GM12878 (cell line): ENCODE measurements around the gene PPP2R3B. TPM values are rescaled to one million over a fixed set of nuclear protein-coding genes. Genes with fewer than 3 reads are reported as not detected.

Source experiments
- ATAC-seq: fragments of 200-7000 bp; cut with Tn5 transposase; 3 replicates; pipeline ENCODE4 v1.9.1; 2020; ENCODE audit warnings: mild to moderate bottlenecking, moderate library complexity
- BruUV-seq: library from RNA; stranded (reverse); fragments of 400-500 nt; replicated peaks from 2 replicates; lab custom pipeline; 2021; lab: Mats Ljungman, UMichigan
- CTCF ChIA-PET: fragments of 300-600 bp; sonication (Branson Sonifier 250); formaldehyde crosslinking; extraction: SDS; loops from one replicate; lab custom pipeline; 2021; ENCODE audit warnings: inconsistent platforms; lab: Yijun Ruan, JAX
- POLR2A ChIA-PET: fragments of 350-600 bp; formaldehyde crosslinking; extraction: SDS; loops from one replicate; lab custom pipeline; 2021; ENCODE audit warnings: inconsistent platforms; lab: Charles Lee
- RAD21 ChIA-PET: fragments of 300-600 bp; sonication (Branson Sonifier 250); formaldehyde crosslinking; loops from one replicate; lab custom pipeline; 2023; ENCODE audit warnings: antibody characterized with exemption; ENCODE audit not compliant: unreplicated experiment; lab: Charles Lee
- SMC1A ChIA-PET: fragments of 300-600 bp; sonication (Branson Sonifier 250); formaldehyde crosslinking; loops from one replicate; lab custom pipeline; 2023; ENCODE audit not compliant: unreplicated experiment, uncharacterized antibody; lab: Charles Lee
- DNase-seq: peaks from one replicate; pipeline ENCODE4 v3.0.0-alpha.2; 2011; ENCODE audit warnings: low read depth, low spot score
- FAIRE-seq: peaks from 3 replicates; lab custom pipeline; 2011; peaks lifted over from hg19 to GRCh38; lab: Jason Lieb, UNC
- H2AFZ ChIP-seq: 2 replicates; pipeline ENCODE4 v1.6.0; 2011; ENCODE audit warnings: low read depth, low read length, control low read depth; ENCODE audit not compliant: control insufficient read depth
- H3K27ac ChIP-seq: 2 replicates; pipeline ENCODE4 v1.5.1; 2011; ENCODE audit warnings: control low read depth; ENCODE audit not compliant: control insufficient read depth, insufficient read depth
- H3K27me3 ChIP-seq, 2 experiments: replicated peaks in 1 of 2; 2 replicates each; pipeline versions ENCODE4 v1.6.0 to v1.6.1; 2011; ENCODE audit warnings: low read length in 1 of 2; ENCODE audit not compliant: control insufficient read depth in 2 of 2, insufficient read depth in 2 of 2
- H3K36me3 ChIP-seq, 2 experiments: 2 replicates each; pipeline ENCODE4 v1.5.1; 2011; ENCODE audit warnings: low read length in 1 of 2; ENCODE audit not compliant: control insufficient read depth in 2 of 2, insufficient read depth in 2 of 2
- H3K4me1 ChIP-seq: 2 replicates; pipeline ENCODE4 v1.6.1; 2011; ENCODE audit warnings: mild to moderate bottlenecking, low read length, moderate library complexity, mixed read lengths; ENCODE audit not compliant: control insufficient read depth, insufficient read depth
- H3K4me2 ChIP-seq: 2 replicates; pipeline ENCODE4 v1.6.0; 2011; ENCODE audit warnings: control low read depth; ENCODE audit not compliant: control insufficient read depth, insufficient read depth
- H3K4me3 ChIP-seq: fragments of 200-600 bp; sonication (generic); 2 replicates; pipeline ENCODE4 v1.5.1; 2016
- H3K79me2 ChIP-seq: 2 replicates; pipeline ENCODE4 v1.6.0; 2011; ENCODE audit warnings: low read length; ENCODE audit not compliant: control insufficient read depth, insufficient read depth
- H3K9ac ChIP-seq: 2 replicates; pipeline ENCODE4 v1.8.0; 2011; ENCODE audit warnings: low read length, control low read depth, mixed read lengths; ENCODE audit not compliant: control insufficient read depth, insufficient read depth
- H3K9me3 ChIP-seq: replicated peaks from 3 replicates; pipeline ENCODE4 v1.5.1; 2011; ENCODE audit warnings: mild to moderate bottlenecking, low read length; ENCODE audit not compliant: control insufficient read depth, insufficient read depth
- H4K20me1 ChIP-seq: 2 replicates; pipeline ENCODE4 v1.6.0; 2011; ENCODE audit not compliant: control insufficient read depth, insufficient read depth
- BCL11A ChIP-seq: IDR thresholded peaks from 2 replicates; pipeline ENCODE4 v1.6.1; 2011; ENCODE audit warnings: low read depth, low read length
- CBX3 ChIP-seq: fragments of 200-600 bp; sonication (generic); IDR thresholded peaks from 2 replicates; pipeline ENCODE4 v1.6.1; 2016; ENCODE audit warnings: low read depth, borderline replicate concordance
- CUX1 ChIP-seq: IDR thresholded peaks from 2 replicates; pipeline ENCODE4 v1.6.1; 2012; ENCODE audit warnings: improper control_type of control experiment, low read depth, low read length; ENCODE audit not compliant: insufficient replicate concordance
- DPF2 ChIP-seq: fragments of 450-650 bp; IDR thresholded peaks from 2 replicates; pipeline ENCODE4 v1.6.1; 2017; ENCODE audit warnings: mild to moderate bottlenecking
- E2F8 ChIP-seq: fragments of 450-650 bp; IDR thresholded peaks from 2 replicates; pipeline ENCODE4 v1.6.1; 2018; ENCODE audit warnings: mild to moderate bottlenecking, low read depth, moderate library complexity; ENCODE audit not compliant: partially characterized antibody
- ETV6 ChIP-seq, 2 experiments: fragments of 450-650 bp in 1 of 2; IDR thresholded peaks in 1 of 2; conservative IDR thresholded peaks in 1 of 2; 2 replicates each; pipeline ENCODE4 v1.6.1; 2014; ENCODE audit warnings: antibody characterized with exemption in 1 of 2, borderline replicate concordance in 1 of 2, low read depth in 1 of 2, mild to moderate bottlenecking in 1 of 2, moderate library complexity in 1 of 2
- GABPA ChIP-seq: IDR thresholded peaks from 2 replicates; pipeline ENCODE4 v1.6.1; 2014; ENCODE audit warnings: antibody characterized with exemption, low read depth, mild to moderate bottlenecking, inconsistent platforms
- IKZF1 ChIP-seq: fragments of 450-650 bp; conservative IDR thresholded peaks from 2 replicates; pipeline ENCODE4 v1.6.1; 2017; ENCODE audit warnings: antibody characterized with exemption, mild to moderate bottlenecking
- MAX ChIP-seq: IDR thresholded peaks from 2 replicates; pipeline ENCODE4 v1.6.1; 2012; ENCODE audit warnings: low read depth, low read length, improper control_type of control experiment
- MYC ChIP-seq: IDR thresholded peaks from 2 replicates; pipeline ENCODE4 v1.6.1; 2011; ENCODE audit warnings: mild to moderate bottlenecking, low read length, moderate library complexity, inconsistent platforms; ENCODE audit not compliant: insufficient read depth, insufficient replicate concordance, insufficient read length, severe bottlenecking
- PML ChIP-seq: IDR thresholded peaks from 2 replicates; pipeline ENCODE4 v1.6.1; 2012; ENCODE audit warnings: low read length, inconsistent platforms
- POLR2A ChIP-seq: IDR thresholded peaks from 2 replicates; pipeline ENCODE4 v1.6.1; 2011; ENCODE audit warnings: low read depth, mild to moderate bottlenecking, low read length
- RB1 ChIP-seq: fragments of 450-650 bp; formaldehyde crosslinking; IDR thresholded peaks from 2 replicates; pipeline ENCODE4 v1.6.1; 2017; ENCODE audit warnings: mild to moderate bottlenecking, borderline replicate concordance
- RBBP5 ChIP-seq: fragments of 200-600 bp; sonication (generic); conservative IDR thresholded peaks from 2 replicates; pipeline ENCODE4 v1.6.1; 2016
- SREBF1 ChIP-seq: IDR thresholded peaks from 2 replicates; pipeline ENCODE4 v1.6.1; 2012; ENCODE audit warnings: mild to moderate bottlenecking, low read length
- WGBS: methylation state at CpG from one replicate; pipeline ENCODE4 v1.1.6; 2016; ENCODE audit warnings: low lambda C conversion rate; ENCODE audit not compliant: insufficient replicate concordance, insufficient coverage; ENCODE audit errors: missing lambda C conversion rate; 5-methylcytosine and 5-hydroxymethylcytosine counted together
- in situ Hi-C: fragments of 300-500 bp; cut with MboI; formaldehyde crosslinking; loops from 9 replicates; pipeline ENCODE4 v1.14.3; 2018; ENCODE audit warnings: mixed read lengths
- intact Hi-C: fragments of 100-400 bp; cut with micrococcal nuclease; formaldehyde crosslinking; loops from one replicate; pipeline ENCODE4 v1.14.2; 2022; ENCODE audit not compliant: unreplicated experiment
- polyA plus RNA-seq, 11 experiments: library from polyadenylated mRNA; depleted of rRNA in 4 of 11; unstranded in 6 of 11; stranded (reverse) in 5 of 11; fragments of >200 nt; fragmentation: Nextera tagmentation in 4 of 11; fragmentation: Illumina TruSeq in 1 of 11; extraction: Ambion mirVana in 4 of 11; extraction: Trizol in 1 of 11; gene quantifications; 1 replicate in 1 of 11; 2 replicates in 10 of 11; pipeline versions ENCODE4 v1.2.1 to v1.2.3, GENCODE V29; 2011 to 2016; ENCODE audit warnings: inconsistent platforms in 2 of 11, missing spikeins in 2 of 11, low read depth in 1 of 11
- total RNA-seq, 4 experiments: library from RNA; depleted of rRNA in 3 of 4; stranded (reverse); fragments of >200 nt in 3 of 4; fragmentation: Illumina TruSeq in 1 of 4; extraction: Trizol in 1 of 4; gene quantifications; 2 replicates each; pipeline versions ENCODE4 v1.2.1 to v1.2.3, GENCODE V29; 2013 to 2021

The PPP2R3B gene
- total and polyA plus RNA-seq, 10 of the 15 experiments (the other 5 are each of a cell fraction or from before 2014, with no cell fraction given) = 0.11 to 34.3 (median 9.7) TPM; not detected in 1

- no peaks in the 10 kb centered on the region for H3K79me2 ChIP-seq
- ChIA-PET RAD21 (no interaction called here), POLR2A (no interaction called here), SMC1A (no interaction called here), CTCF (no interaction called here)
- TF ChIP-seq PML (no peak), E2F8 (no peak), BCL11A (no peak), RB1 (no peak), POLR2A (no peak), GABPA (no peak), SREBF1 (no peak), DPF2 (no peak), CUX1 (no peak), CBX3 (no peak), MAX (no peak), RBBP5 (no peak), MYC (no peak), IKZF1 (no peak), ETV6 (conservative IDR thresholded peaks at IDR 0.05 in 1 of 2, IDR thresholded peaks at IDR 0.05 in 1 of 2; ENCODE audit: borderline replicate concordance in 1 of 2, low read depth in 1 of 2) (no peak)
- no peak overlapping the region for H3K9ac ChIP-seq
- no peaks in the 10 kb centered on the region for H4K20me1 ChIP-seq
- no peak overlapping the region for H2AFZ ChIP-seq
- no peaks in the 10 kb centered on the region for H3K27me3 ChIP-seq
- ATAC-seq (no peak), FAIRE-seq (no peak), DNase-seq (no peak)
- no peaks in the 10 kb centered on the region for H3K36me3 ChIP-seq
- in situ Hi-C loops (no loop called here), intact Hi-C loops (no loop called here)
- H3K9me3 ChIP-seq = no peaks in the 10 kb centered on the region; the same call in 1 of the 3 replicates
- WGBS = 89% methylated on average over 17 of the region's 17 CpGs
- BruUV-seq = no TSS peak
- H3K4me2 ChIP-seq = no peak overlapping the region
- no peaks in the 10 kb centered on the region for H3K4me1 ChIP-seq
- no peak overlapping the region for H3K4me3 ChIP-seq
- H3K27ac ChIP-seq = no peak overlapping the region
Measured at GRCh38 chrX:335758-336155, 51.0 kb downstream of the PPP2R3B start.
